ENCODE results near the gene SRSF1.
"Not testable (repeated sequence)": the region's sequence is repeated elsewhere in the genome, so short reads cannot be mapped to it uniquely, and the experiment has no call there.

Gene SRSF1, protein sequence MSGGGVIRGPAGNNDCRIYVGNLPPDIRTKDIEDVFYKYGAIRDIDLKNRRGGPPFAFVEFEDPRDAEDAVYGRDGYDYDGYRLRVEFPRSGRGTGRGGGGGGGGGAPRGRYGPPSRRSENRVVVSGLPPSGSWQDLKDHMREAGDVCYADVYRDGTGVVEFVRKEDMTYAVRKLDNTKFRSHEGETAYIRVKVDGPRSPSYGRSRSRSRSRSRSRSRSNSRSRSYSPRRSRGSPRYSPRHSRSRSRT

DNA sequence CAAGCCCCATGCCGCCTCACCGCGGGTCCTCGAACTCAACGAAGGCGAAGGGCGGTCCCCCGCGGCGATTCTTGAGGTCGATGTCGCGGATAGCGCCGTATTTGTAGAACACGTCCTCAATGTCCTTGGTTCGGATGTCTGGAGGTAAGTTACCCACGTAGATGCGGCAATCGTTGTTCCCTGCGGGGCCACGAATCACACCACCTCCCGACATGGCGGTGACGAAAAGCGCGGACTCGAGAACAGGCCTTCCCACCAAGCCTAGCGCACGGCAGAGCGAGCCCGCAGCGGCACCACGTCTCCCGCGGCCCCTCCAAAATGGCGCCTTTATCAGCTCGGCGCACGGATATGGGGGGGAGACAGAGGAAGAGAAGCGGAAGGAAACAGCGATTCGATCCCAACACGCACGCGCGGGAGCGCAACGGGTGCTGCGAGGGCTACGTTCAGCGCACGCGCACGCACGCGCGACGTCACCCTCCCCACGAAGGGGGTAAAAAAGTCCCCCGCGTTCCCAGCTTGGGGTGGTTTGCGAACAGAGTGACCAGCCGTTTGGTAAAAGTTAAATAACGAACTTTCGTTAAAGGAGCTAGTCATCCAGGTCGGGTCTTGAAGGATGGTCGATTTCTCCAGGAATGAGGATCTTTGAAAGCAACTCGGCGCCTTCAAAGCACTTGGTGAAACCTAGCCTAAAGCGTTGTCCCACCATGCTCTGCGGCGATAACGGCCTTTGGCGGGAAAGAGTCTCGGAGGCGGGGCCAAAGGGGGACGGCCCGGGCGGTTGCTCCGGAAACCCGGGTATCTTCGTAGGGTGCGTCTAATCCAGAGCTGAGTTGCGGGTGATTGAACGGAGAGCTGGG is at the start of gene SRSF1:
TSS of gene SRSF1 (minus strand) at position 323 of the 857 bp plus-strand sequence. CDS start at position 214, 109 bp downstream.
- DNase-seq (ENCODE audit: extremely low spot score, insufficient read length, low read depth) (peak; percentile 93), FAIRE-seq (peak; percentile 90)

DNA sequence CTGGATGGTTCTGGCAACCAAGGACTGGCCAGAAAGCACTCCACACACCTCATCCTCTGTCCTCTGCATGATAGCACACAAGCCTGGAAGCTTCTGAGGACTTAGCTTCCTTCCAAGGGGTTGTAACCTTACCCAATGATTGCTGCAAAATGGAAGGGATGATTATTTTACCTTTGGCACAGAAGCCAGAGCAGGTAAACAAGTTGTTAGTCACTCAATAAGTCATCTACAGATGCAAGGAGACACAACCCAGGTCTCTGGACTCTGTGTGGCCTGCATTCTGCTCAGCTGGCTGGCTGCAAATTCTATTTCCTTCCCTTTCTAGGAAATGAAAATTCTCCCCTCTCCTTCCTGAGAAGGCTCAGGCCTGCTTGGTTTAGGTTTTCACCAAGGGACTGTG is 49.4 kb upstream of the SRSF1 start:
- FAIRE-seq (no peak), DNase-seq (ENCODE audit: extremely low spot score, insufficient read length, low read depth) (no peak)

DNA sequence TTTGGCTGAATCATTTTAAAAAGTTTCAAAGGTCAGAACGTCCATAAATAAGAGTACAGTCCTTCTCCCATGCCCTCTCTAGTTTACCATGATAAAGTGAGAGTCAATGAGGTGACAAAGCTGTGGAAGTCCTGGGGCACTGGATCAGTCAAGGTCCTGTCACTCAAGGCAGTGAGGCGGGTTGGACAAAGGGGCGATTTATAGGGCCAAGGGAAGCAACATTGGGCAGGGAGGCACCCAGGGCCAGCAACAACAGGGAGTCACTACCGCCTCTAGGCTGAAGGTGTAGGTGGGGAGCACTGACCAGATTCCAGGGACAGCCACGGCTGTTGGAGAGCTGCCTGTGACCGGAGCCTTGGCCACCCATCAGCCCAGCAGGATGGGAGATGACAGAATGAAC is 47.6 kb upstream of the SRSF1 start:
- DNase-seq (ENCODE audit: extremely low spot score, insufficient read length, low read depth) (no peak), FAIRE-seq (no peak)

DNA sequence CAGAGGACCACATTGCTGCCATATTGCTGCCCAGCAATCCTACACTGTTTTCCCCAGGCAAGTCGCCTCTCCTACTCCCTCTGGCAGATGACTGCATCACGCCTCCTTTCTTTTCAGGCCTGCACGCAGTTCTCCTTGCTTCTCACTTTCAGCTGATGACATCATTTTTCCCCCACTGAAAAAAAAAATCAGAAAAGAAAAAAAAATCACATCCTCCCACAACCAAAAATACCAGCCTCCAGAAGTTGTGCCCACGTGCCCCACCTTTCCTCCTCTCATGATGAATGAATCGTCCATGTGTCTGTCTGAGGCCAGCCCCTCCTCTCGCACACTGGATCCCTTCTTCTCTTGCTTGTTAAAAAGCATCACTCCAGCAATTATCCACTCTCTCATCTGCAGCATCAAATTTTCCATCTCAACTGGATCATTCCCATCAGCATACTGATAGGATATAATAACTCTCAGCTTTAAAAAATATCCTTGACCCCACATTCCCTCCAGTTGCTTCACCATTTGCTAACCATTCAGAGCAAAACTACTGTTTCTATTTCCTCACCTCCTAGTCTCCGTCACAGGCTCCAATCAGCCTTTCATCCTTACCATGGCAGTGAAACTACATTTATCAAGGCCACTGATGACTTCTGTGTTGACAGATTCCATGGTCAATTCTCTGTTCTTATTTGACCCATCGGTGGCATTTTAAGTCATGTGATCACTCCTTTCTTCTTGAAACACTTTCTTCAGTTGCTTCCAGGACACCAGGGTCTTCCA is 46.1 kb upstream of the SRSF1 start:
- no peak for FAIRE-seq
- no peak for DNase-seq (ENCODE audit: extremely low spot score, insufficient read length, low read depth)

DNA sequence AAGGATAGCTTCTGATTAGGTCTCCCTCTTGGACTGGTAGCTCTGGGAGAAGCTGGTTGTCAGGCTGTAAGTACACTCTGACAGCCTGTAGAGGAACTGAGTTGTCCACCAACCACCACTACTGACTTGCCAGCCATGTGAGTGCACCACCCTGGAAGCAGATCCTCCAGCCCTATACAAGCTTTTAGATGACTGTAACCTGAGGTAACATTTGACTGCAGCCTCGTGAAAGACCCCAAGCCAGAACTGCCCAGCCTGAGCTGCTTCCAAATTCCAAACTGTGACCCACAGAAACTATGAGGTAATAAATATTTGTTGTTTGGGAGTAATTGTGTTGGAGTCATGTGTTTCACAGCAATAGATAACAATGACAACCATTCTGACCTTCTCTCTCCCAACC is 45.4 kb upstream of the SRSF1 start:
- FAIRE-seq (no peak), DNase-seq (ENCODE audit: extremely low spot score, insufficient read length, low read depth) (no peak)

DNA sequence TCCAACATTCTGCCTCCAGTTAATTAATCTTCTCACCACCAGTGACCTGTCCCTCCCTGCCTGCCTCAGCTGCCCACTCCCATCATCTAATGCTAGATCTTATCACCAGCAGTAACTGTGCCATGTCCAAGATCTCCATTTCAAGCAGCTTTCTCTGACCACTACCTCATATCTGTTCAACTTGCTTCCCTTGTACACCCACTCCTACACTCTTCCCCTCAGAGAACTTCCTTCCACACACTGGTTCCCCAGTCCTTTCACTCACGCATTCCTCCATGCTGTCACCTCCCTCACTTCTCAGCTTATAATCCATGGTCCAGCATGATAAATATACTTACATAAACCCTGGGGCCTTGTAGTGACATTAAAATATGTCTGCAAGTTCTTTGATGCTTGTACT is 44.4 kb upstream of the SRSF1 start:
- FAIRE-seq: no peak
- no peak for DNase-seq (ENCODE audit: extremely low spot score, insufficient read length, low read depth)

DNA sequence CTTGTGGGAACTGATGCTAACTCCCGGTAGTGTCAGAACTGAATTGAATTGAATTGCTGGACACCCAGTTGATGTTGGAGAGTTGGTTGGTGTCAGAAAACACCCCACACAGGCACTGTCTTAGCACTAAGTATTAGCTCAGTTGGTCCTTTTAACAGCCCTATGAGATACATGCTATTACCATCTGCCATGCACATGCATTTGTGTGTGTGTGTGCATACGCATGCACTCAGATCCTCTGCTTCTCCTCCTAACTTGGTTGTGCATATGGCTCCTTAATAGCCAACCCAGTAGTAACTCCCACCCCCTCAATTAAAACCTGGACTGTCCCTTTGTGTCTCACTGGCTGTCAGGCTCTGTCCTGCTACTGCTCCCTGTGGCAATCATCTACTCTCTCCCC is 43.9 kb upstream of the SRSF1 start:
- DNase-seq (ENCODE audit: extremely low spot score, insufficient read length, low read depth) (no peak), FAIRE-seq (no peak)

DNA sequence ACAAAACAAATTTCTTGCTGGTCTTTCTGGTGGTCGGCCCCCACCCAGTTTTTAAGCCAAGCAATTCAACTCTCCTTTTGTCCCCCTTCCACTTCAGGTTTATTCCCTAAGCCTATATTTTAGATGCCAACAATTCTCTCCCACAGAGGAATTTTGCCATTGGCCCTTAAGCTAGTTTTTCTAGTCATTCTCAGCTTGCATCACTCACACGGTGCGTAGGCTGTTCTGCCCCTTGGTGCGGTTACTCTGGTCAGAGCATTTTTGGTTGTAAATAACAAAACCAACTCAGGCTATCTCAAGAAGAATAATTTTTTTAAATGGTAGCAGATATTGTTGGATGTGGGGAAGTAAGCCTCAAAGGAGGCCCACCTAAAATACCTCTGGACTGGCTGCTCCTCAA is 42.5 kb upstream of the SRSF1 start:
- DNase-seq (ENCODE audit: extremely low spot score, insufficient read length, low read depth) (no peak), FAIRE-seq (no peak)

DNA sequence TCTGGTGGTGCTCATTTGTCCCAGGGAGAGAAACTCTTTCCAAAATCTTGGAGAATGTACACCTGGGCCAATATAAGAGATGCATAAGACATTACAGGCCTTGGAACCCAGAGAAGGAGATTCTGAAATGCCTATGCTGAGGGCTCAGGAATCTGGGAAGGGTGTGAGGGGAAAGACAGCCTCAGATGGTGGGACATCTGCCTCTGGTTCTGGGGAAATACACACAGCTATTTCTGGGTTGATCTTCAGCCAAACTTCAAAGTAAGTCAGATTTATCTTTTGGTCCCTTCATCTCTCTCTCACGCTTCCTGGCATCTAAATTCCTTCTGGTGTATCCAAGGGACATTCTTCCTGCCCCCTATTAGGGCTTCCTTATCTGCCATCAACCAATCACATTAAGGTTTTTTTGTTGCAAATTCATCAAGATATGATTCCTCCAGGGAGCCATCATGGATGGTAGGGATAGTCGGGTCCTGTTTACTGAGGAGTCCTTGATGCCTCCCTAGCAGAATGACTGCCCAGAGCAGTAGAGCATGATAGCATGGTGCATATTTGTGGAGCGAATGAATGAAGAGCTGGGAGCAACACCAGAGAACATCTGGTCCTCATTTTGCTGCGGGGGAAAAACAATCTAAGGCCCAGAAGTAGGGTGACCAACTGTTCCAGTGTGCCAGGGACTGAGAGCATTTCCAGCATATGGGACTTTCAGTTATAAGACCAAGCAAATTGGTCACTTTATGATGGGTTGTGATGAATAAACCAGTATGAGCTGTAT is 40.5 kb upstream of the SRSF1 start:
- FAIRE-seq: no peak
- no peak for DNase-seq (ENCODE audit: extremely low spot score, insufficient read length, low read depth)

DNA sequence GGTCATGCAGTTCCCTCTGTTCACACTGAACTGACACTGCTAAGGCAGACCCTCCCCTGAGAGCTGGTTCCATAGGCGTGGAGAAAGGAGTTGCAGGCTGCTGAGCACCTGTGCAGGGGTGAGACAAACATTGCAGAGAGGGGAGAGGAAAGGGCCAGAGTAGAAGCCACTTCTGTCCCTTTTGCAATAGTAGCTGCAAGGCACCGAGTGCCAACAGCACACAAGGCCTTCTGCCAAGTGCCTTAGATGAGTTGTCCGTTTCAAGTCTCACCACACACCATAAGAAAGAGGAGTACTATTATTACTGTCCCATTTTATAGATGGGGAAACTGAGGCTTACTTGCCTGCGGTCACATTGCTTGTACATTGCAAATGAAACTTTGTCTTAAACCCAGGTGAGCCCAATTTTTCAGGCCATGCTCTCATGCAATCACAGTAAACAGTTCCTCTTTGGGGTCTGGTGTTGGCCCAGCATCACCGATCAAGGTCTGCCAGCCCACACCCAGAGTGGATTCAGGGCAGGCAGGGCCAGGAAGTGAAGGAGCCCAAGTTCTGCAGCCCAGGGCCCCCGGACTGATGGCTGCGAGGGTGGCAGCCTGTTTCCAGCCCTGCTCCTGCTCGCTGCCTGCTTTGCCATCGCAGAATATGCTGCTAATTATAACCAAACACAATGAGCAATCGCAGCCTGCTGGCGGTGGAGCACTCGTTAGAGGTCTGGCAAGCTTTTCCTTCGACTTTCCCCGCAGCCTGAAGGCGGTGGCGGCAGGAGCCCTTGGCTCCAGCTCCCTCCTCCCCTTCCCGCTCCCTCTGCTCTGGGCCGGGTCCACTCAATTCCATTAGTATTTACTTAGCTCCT is 39.4 kb upstream of the SRSF1 start:
- FAIRE-seq (no peak), DNase-seq (ENCODE audit: extremely low spot score, insufficient read length, low read depth) (no peak)

DNA sequence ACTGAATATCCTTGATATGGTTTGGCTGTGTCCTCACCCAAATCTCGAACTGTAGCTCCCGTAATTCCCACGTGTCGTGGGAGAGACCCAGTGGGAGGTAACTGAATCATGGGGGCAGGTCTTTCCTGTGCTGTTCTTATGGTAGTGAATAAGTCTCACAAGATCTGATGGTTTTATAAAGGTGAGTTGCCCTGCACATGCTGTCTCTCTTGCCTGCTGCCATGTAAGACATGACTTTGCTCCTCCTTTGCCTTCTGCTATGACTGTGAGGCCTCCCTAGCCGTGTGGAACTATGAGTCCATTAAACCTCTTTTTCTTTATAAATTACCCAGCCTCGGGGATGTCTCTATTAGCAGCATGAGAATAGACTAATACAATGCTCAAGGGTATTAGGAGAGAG is 37.2 kb upstream of the SRSF1 start:
- not testable (repeated sequence) for FAIRE-seq; DNase-seq (ENCODE audit: extremely low spot score, insufficient read length, low read depth)

DNA sequence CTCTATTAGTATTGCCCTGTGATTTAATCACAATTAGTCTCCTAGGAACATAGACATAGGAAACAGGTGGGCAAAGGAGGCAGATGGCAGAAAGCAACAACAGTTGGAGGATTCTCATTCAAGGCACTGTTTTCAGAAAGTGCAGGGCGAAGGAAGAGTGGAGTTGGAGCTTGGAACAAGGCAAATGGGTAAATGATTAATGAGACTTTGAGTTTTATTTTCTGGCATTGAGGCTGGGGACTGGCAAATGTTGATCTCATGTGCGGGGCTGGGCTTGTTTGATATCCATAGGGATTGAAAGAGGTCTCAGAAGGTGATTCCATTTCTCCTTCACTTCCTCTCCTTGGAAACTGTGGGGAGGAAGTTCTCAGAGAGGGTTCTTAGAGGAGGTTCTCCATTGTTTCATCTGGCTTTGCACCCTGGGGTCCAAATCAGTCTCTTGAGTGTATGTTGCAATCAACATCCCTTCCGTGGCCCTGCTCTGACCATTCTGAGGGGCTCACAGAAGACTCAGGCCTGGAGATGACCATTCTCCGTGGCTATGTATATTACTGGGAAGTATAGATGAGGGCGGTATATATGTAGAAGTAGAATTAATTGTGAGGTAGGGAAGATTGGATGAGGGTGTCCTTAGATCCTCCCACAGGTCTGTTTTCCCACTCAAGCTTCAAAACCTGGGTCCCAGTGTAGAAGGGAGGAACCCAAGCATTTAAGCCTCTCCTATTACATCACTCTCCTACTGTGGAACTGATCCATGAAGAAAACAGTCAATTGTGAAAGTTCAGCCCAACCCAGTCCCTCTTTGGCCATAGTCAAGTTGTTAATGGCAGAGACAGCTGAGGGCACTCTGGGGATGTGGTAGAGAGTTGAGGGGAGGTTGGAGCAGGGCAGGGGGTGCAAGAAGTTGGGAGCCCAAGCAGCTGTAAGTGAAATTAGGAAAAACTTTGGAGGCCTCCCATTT is 36.5 kb upstream of the SRSF1 start:
- FAIRE-seq (no peak), DNase-seq (ENCODE audit: extremely low spot score, insufficient read length, low read depth) (no peak)

DNA sequence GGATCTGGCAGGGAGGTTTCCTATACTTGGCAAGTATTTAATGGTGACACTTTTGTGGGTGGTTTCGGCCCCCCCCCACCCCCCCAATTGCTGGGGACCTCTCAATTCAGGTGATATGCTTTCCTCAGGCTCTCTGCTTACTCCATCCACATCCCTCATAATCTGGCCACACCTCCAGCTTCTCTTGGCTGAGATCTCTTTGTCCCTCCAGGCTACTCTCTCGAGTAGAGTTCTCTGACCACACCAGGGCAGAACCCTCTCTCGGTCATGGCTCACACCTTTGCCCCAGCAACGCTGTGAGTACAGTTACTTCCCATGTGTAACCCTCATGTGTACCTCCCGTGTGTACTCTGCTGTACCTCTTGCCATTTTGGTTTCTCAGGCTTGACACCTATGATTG is 34.1 kb upstream of the SRSF1 start:
- FAIRE-seq (no peak), DNase-seq (ENCODE audit: extremely low spot score, insufficient read length, low read depth) (no peak)

DNA sequence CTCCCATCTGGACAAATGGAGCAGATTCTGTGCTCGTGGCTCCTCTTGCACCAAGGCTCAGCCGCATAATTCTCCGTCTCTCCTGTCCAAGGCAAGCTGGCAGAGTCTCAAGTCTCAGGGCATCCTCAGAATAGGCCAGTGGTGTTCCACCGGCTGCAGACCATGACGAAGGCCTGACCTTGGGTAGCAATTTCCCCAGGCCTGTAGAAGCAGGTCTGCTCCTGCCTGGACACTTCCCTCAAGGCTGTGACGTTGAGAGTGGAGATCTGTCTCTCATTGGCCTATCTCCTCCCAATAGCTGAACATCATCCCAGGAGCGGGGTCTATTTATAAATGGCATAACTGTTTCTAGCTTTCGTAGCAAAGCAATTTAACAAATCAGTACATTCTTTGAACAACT is 33.3 kb upstream of the SRSF1 start:
- FAIRE-seq (no peak), DNase-seq (ENCODE audit: extremely low spot score, insufficient read length, low read depth) (no peak)

DNA sequence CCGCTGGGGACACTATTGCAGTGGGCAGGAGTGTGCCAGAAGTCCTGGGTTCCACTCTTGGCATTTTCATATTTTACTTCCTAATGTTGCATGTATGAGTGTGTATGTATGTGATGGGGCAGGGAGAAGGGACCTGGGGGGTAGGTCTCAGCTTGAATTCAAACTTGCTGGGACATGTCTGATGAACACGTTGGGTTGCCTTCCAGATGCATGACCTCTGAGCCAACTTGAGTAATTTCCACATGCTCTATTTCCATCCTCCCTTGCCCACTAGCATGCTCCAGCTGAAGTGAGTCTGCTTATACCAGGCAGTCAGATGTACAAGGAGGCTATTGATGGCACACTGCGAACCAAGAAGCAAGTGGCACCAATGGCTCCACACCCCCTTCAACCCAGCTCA is 32.9 kb upstream of the SRSF1 start:
- DNase-seq (ENCODE audit: extremely low spot score, insufficient read length, low read depth) (no peak), FAIRE-seq (no peak)

DNA sequence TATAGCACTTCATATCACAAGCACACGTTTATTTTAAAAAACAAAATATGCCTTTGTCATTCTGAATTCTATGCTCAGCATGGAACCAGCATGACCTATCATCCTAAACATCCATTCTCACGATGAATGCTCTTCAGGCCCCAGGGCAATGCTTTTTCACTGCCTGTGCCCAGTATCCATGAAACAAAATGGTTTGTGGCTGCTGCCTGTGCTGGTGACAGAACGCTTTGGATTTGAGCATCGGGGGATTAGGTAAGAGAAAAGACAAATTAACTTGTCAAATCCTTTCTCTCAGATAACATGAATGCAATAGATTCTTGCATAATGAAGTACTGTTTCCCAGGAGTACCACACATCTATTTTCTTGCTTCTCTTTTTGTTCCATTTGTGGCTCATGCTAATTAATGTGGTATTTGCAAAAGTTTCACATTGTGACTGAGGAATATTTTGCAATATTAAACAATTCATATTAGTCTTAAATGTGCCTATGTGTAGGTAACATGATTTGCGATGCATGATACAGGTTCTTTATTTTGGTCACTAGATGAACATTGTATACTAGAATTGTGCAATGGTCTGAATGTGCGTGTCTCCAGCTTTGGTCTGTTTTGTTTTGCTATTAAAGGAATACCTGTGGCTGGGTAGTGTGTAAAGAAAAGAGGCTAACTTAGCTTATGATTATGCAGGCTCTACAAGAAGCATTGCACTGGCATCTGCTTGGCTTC is 25.8 kb upstream of the SRSF1 start:
- DNase-seq (ENCODE audit: extremely low spot score, insufficient read length, low read depth) (no peak), FAIRE-seq (no peak)

DNA sequence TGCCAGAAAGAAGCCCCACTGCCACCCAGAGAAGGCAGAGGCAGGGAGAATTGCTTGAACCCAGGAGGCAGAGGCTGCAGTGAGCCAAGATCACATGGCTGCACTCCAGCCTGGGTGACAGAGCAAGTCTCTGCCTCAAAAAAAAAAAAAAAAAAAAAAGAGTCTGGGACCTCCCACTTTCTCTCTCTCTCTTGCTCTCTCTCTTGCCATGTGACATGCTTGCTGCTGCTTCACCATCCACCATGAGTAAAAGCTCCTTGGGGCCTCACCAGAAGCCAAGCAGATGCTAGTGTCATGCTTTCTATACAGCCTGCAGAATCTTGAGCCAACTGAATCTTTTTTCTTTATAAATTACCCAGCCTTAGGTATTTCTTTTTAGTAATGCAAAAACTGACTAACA is 21.5 kb upstream of the SRSF1 start:
- no peak for DNase-seq (ENCODE audit: extremely low spot score, insufficient read length, low read depth)
- FAIRE-seq: no peak

DNA sequence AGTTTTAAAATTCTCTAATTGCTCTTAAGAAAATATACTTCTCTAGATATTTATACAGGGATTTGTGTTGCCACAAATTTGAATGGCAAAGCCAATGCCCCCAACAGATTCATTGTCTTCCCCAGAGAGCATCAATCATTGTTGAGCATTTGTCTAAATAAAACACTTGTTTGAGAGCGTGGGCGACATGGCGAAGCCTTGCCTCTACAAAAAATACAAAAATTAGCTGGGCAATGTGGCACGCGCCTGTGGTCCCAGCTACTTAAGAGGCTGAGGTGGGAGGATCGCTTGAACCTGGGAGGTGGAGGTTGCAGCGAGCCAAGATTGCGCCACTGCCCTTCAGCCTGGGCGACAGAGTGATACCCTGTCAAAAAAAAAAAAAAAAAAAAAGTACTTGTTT is 13.4 kb upstream of the SRSF1 start:
- FAIRE-seq (no peak), DNase-seq (ENCODE audit: extremely low spot score, insufficient read length, low read depth) (no peak)

All from GM18507 (cell line).